Fibroblast of pulmonary artery (primary cell): ENCODE results near the gene DOC2B.

ENCODE experiments used
- DNase-seq: peaks from one replicate; pipeline ENCODE4 v3.0.0-alpha.2; 2010; ENCODE audit warnings: low read depth
- H3K4me3 ChIP-seq: replicated peaks from 2 replicates; pipeline ENCODE4 v1.5.1; 2011; ENCODE audit warnings: low read depth, mild to moderate bottlenecking, control low read depth, low read length, moderate library complexity
- TF ChIP-seq, protein P1 (sequence below): IDR thresholded peaks from 2 replicates; pipeline ENCODE4 v1.5.1; 2011; ENCODE audit warnings: mild to moderate bottlenecking, control low read depth, low read length, inconsistent platforms; ENCODE audit errors: missing control alignments

Gene DOC2B

DNA sequence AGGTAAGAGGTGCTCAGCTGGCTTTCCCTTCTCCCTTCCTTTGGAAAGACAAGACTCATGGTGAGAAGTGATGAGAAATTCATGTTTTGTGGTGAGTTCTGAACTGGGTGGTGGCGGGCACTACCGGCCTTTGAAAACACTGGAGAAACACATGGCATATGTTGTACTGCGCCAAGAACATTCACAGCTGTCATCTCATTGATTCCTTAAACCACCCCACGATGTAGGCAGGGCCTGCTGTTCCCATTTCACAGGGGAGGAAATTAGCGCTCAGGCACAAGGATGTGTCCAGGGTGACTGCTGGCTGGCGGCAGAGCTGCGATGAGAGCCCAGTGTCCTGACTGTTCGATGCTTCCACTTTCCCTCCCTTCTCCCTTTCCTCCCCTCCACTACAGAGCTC, 1.6 kb upstream of the DOC2B start:
- TF ChIP-seq, protein P1, sequence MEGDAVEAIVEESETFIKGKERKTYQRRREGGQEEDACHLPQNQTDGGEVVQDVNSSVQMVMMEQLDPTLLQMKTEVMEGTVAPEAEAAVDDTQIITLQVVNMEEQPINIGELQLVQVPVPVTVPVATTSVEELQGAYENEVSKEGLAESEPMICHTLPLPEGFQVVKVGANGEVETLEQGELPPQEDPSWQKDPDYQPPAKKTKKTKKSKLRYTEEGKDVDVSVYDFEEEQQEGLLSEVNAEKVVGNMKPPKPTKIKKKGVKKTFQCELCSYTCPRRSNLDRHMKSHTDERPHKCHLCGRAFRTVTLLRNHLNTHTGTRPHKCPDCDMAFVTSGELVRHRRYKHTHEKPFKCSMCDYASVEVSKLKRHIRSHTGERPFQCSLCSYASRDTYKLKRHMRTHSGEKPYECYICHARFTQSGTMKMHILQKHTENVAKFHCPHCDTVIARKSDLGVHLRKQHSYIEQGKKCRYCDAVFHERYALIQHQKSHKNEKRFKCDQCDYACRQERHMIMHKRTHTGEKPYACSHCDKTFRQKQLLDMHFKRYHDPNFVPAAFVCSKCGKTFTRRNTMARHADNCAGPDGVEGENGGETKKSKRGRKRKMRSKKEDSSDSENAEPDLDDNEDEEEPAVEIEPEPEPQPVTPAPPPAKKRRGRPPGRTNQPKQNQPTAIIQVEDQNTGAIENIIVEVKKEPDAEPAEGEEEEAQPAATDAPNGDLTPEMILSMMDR = no peak
- no peak overlapping the region for H3K4me3 ChIP-seq
- DNase-seq = no peak

DNA sequence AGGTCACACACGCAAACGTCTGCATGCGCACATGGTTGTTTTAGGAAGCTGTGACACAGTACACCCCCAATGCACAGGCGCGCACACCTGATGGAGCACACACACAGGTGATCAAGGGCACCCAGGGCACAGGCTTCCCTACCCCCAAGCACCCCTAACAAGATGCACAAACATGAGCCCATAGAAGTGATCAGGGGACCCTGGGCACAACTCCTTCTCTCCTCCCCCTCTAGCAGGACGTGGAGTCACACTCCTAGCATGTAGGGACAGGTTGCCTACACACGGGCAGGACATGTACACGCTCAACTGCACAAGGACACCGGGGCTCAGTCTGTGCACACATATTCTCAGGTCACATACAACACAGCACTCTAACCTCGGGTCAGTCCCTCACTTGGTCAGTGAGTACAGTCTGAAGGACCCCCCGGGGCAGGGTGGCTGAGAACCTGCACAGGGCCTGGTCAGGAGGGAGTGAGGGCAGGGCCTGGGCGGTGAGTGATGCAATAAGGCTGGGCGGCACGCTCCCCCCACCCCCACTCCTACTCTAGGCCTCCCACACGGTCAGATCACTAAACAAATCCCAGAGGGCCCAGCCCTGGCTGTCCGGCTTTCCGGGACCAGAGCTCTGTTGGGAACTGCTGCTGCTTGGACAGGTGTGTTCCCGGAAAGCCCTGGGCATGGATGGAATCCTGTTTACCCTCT, 751 bp upstream of the DOC2B start:
- DNase-seq = no peak
- TF ChIP-seq, protein P1 = no peak
- H3K4me3 ChIP-seq = no peak overlapping the region

DNA sequence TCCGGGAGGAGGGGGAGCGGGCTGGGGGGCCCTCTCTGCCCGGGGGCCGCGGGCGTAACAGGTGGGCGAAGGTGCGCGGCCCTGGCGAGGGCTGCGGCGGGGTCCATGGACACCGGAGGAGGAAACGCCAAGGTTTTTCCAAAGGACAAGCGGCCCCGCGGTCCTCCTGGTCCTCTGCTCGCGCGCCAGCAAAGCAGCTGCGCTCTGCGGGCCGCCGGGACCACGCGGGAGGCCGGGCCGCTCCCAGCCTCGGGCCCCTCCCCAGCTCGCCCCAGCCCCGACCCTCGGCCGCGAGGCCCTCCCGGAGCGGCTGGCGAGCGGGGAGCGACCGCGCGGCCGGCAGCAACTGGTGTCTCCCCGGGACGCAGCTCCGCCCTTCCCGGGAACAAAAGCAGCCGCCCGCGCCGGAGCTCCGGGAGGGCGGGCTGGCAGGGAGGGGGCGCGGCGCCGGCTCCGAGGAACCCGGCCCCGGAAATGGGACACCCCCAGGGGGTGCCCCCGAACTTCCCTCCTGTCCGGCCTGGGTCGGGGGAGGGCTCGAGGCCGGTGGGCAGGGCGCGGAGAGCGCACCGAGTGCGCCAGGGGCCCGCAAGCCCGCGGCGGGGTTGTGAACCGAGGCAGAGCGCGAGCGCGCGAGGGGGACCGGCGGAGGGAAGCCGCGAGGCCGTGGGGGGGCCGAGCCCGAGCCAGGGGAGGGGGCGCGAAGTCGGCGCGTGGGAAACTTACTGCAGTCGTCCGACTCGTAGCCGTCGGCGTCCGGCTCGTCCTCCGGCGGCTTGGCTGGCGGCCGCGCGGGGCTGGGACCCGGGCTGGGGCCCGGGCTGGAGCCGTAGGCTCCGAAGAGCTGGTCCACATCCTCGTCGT, 837 bp downstream of the DOC2B start:
- H3K4me3 ChIP-seq = no peak overlapping the region
- TF ChIP-seq, protein P1 = no peak
- no peak for DNase-seq

DNA sequence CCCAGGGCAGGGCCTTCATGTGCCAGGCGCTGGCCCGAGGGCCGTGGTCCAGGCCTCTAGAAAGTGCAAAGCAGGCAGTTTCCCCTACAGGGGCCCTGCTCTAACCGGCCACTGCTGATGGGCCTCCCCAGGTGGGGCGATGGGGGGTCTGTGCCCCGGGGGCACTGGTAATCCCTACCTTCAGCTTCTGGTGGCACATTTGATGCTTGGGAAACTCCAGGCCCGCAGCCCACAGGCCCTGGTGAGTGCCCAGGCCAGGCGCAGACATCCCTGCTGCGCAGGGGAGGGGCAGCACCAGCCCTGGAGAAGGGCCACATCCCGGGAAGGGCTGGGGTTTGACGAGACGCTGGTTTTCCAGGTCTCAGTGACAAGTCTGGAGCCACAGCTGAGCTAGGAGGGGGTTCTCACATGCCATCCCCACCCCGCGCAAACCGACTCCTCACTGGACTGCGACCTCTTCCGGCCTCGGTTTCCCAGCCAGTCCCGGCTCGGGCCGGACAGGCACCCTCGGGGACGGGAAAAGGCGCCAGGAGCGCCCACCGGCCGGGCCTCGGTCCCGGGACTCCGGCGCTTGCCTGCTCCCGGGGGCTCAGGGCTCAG, 1.6 kb downstream of the DOC2B start:
- DNase-seq = no peak
- TF ChIP-seq, protein P1 = no peak
- H3K4me3 ChIP-seq = no peak overlapping the region

DNA sequence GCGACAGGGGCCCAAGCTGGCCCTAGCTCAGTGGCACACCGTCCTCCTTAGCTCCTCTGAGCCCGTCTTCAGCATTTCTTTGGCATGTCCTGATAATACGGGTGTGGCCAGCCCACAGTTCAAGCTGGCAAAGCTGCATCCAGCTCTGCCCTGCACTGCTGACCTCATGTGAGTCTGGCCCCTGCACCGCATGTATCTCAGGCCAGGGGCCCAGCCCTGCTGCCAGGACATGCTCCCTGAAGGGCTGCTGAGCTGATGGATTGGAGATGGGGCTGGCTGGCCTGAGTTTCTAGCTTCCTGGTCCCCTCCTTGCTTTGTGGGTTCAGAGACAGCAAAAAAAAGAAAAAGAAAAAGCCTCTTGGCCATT, 2.4 kb downstream of the DOC2B start:
- TF ChIP-seq, protein P1 = no peak
- no peak for DNase-seq
- H3K4me3 ChIP-seq = no peak overlapping the region

DNA sequence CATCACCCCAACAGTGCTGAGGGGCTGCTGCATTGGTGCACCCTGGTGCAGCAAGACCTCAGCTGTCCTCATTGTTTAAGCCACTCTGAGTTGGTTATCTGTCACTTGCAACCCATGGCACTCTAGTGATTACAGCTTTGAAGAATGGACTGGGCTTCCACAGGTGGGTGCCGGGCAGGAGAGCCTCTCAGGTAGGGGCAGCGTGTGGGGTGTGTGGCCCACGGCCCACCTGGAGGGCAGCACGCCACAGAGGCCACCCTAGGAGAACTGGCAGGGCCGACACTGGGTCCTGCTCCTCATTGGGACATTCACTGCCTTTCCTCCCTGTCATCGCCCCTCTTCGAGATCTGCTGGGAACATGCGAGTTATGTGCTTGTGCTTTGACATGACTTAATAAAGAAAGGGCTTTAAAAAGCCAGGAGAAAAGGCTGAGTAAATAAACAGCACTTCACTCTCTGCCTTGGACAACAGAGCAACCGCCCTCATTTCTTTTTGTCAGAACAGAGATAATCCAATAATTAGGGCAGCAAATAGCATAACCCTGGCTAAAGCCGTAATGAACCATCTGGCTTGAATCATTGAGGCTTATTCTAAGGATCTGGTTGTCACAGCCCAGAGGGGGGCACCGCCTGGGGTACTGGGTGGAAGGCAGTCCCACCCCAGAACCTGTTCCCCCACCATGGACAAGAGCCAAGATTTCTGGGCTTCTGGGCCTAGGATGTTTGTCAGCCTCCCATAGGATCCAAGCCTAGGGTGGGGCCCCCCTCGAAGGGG, 3.0 kb downstream of the DOC2B start:
- no peak overlapping the region for H3K4me3 ChIP-seq
- DNase-seq = no peak
- TF ChIP-seq, protein P1 = no peak
